Astrocyte of the spinal cord (primary cell): ENCODE results near the gene STXBP3.

Experiments
- DNase-seq: peaks from one replicate; pipeline ENCODE4 v3.0.0; 2011; ENCODE audit warnings: low read depth, low spot score
- H3K4me3 ChIP-seq: 2 replicates; pipeline ENCODE4 v1.5.1; 2011; ENCODE audit warnings: low read depth, mild to moderate bottlenecking, low read length, moderate library complexity
- CTCF ChIP-seq: IDR thresholded peaks from 2 replicates; pipeline ENCODE4 v1.5.1; 2012; ENCODE audit warnings: low read depth, mild to moderate bottlenecking, low read length, inconsistent platforms
- in situ Hi-C: cut with HindIII; loops from 2 replicates; pipeline ENCODE4 v1.10.0; 2017; ENCODE audit warnings: low sequenced_read_pairs

STXBP3 gene

DNA sequence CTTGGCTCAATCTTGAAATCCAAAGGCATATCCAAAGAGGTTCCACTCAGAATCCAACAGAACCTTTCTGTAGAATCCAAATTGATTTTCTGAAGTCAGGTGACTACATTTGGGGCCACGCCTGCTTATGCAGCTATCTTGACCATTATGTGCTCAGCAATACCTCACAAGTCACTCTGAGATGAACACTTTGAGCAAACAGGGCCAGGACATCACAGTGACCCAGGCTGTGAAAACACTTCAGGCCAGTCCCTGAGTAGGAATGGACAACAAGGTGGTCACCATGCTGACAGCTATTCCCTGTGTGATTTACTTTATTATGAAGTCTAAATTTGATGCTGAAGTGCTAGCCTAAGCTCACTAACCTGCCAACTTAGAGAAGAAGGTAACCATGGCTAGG, 110.5 kb downstream of the STXBP3 start, which contains the start of gene AKNAD1:
TSS of gene AKNAD1 (minus strand) at position 101 of the 400 bp plus-strand sequence. CDS start 4,430 bp downstream, outside the sequence.
- no peak for TF ChIP-seq CTCF
- no peak for DNase-seq
- H3K4me3 ChIP-seq = no peak within 1 kb of the TSS
- in situ Hi-C loops = no loop called here

DNA sequence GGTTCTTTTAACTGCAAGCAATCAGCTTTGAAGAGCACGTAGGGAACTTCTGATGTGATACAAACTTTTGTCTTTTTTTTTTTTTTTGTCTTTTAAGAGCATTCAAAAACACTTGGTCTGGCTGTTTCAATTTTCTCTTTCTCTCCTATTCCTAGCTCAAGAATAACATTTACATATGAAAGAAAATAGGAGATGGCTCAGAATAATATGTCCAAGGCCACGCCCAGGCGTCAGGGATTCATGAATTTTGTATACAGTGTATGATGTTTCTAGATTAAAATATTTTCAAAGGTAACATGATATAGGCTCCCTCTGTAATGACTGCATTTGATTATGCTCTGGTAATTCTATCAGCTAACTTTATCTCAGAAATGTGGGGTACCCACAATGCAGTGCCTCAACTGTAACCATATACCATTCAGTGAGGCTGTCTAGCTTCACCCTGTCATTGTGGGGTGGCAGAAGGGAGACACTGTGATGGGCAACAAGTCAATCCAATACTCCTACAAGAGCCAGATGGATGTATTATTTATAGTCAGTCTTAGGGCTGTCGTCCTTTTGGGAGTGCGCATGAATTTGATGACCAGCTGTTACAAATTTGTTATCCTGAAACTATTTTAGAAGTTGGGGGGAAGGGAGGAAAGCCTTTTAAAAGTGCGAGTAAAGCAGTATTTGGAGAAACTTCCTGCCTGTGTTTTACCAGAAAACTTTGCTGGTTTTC, 111.9 kb downstream of the STXBP3 start:
- DNase-seq = no peak
- in situ Hi-C loops = no loop called here
- H3K4me3 ChIP-seq = no peak overlapping the region
- no peak for TF ChIP-seq CTCF
